Measurements from ENCODE around the gene FAM168A.

The FAM168A gene

GRCh38 chr11:73498343-73498742 is 99.6 kb downstream of the FAM168A start:
- no peak overlapping the region for H3K4me3 ChIP-seq (ENCODE audit: low read depth, low read length)
- no peak for TF ChIP-seq CTCF (IDR thresholded peaks at IDR 0.05; ENCODE audit: insufficient read depth, low read depth, low read length, missing control alignments)
- DNase-seq (ENCODE audit: low read depth): no peak

- no peak for TF ChIP-seq CTCF (IDR thresholded peaks at IDR 0.05; ENCODE audit: insufficient read depth, low read depth, low read length, missing control alignments)
These were observed 101.8 kb downstream of the FAM168A start for GRCh38 chr11:73496134-73496533.

GRCh38 chr11:73495731-73496130 is 102.2 kb downstream of the FAM168A start:
- TF ChIP-seq CTCF (IDR thresholded peaks at IDR 0.05; ENCODE audit: insufficient read depth, low read depth, low read length, missing control alignments): no peak
- H3K4me3 ChIP-seq (ENCODE audit: low read depth, low read length): no peak overlapping the region
- DNase-seq (ENCODE audit: low read depth): no peak

More at GRCh38 chr11:73496134-73496533, 101.8 kb downstream of the FAM168A start:
- DNase-seq (ENCODE audit: low read depth): peak; percentile 21
- no peak overlapping the region for H3K4me3 ChIP-seq (ENCODE audit: low read depth, low read length)

- H3K4me3 ChIP-seq (ENCODE audit: low read depth, low read length): no peak overlapping the region
- no peak for TF ChIP-seq CTCF (IDR thresholded peaks at IDR 0.05; ENCODE audit: insufficient read depth, low read depth, low read length, missing control alignments)
- no peak for DNase-seq (ENCODE audit: low read depth)
These were observed 103.8 kb downstream of the FAM168A start for GRCh38 chr11:73493956-73494598.

GRCh38 chr11:73481626-73482025 is 116.3 kb downstream of the FAM168A start:
- DNase-seq (ENCODE audit: low read depth): no peak
- TF ChIP-seq CTCF (IDR thresholded peaks at IDR 0.05; ENCODE audit: insufficient read depth, low read depth, low read length, missing control alignments): no peak

GRCh38 chr11:73480677-73481076 is 117.2 kb downstream of the FAM168A start:
- TF ChIP-seq CTCF (IDR thresholded peaks at IDR 0.05; ENCODE audit: insufficient read depth, low read depth, low read length, missing control alignments): no peak
- H3K4me3 ChIP-seq (ENCODE audit: low read depth, low read length): no peak overlapping the region
- DNase-seq (ENCODE audit: low read depth): no peak

More at GRCh38 chr11:73481626-73482025, 116.3 kb downstream of the FAM168A start:
- no peak overlapping the region for H3K4me3 ChIP-seq (ENCODE audit: low read depth, low read length)
